LNCaP clone FGC (cell line): ENCODE results near the gene SEPTIN7.

Source experiments
- DNase-seq: peaks from one replicate; pipeline ENCODE4 v3.0.0-alpha.2; 2011; ENCODE audit warnings: low read depth
- H3K4me3 ChIP-seq: 2 replicates; pipeline ENCODE4 v1.5.1; 2011; ENCODE audit warnings: mild to moderate bottlenecking, low read depth, low read length, control low read depth
- CTCF ChIP-seq: IDR thresholded peaks from 2 replicates; pipeline ENCODE4 v1.5.1; 2012; ENCODE audit warnings: mild to moderate bottlenecking; ENCODE audit not compliant: control insufficient read depth, insufficient read depth; ENCODE audit errors: extremely low read depth

Gene SEPTIN7

GRCh38 chr7:35758421-35758820, 42.4 kb upstream of the SEPTIN7 start:
- no peak for TF ChIP-seq CTCF
- no peak for DNase-seq

GRCh38 chr7:35760143-35760745, 40.6 kb upstream of the SEPTIN7 start:
- no peak for TF ChIP-seq CTCF
- no peak overlapping the region for H3K4me3 ChIP-seq
- no peak for DNase-seq

More at GRCh38 chr7:35758421-35758820, 42.4 kb upstream of the SEPTIN7 start:
- H3K4me3 ChIP-seq: no peak overlapping the region

DNA sequence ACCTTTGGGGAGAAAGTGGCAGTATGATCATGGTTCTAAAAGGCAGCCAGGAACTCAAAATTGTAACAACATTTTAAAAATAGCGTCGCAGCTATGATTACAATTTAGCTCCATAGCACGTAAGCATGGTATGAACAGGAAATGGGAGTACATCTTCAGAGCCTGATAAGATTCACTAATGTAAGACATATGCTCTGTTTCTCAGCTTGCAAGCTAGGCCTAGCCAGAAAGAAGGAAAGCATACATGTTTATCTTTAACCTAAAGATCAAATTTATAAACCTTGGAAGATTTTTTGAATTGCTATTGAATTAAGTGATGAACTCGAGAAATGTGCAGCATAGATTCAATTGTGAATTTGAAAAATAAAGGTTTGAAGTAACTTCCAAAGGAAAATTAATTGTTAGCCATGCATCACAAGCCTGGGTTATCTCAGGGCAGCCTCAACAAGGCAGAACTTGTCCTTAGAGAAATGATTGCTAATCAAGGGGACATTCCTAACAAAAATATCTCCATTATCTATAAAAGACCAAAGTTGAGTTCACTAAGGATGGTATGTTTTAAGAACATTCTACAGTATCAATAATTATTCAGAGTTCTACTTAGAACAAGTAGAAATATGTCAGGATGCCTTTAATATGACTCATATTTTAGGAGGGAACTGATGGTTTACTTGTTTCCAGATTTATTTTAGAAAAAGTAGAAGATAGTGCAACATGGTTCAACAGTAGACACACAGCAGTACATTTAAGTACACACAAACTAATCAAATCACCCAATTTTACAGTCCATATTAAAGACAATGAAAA, 38.8 kb upstream of the SEPTIN7 start:
- DNase-seq: no peak
- TF ChIP-seq CTCF: no peak
- no peak overlapping the region for H3K4me3 ChIP-seq

GRCh38 chr7:35762781-35763180, 38.1 kb upstream of the SEPTIN7 start:
- no peak for DNase-seq

GRCh38 chr7:35768346-35768745, 32.5 kb upstream of the SEPTIN7 start:
- H3K4me3 ChIP-seq: no peak overlapping the region
- TF ChIP-seq CTCF: no peak
- no peak for DNase-seq

More at GRCh38 chr7:35762781-35763180, 38.1 kb upstream of the SEPTIN7 start:
- no peak overlapping the region for H3K4me3 ChIP-seq
- no peak for TF ChIP-seq CTCF

DNA sequence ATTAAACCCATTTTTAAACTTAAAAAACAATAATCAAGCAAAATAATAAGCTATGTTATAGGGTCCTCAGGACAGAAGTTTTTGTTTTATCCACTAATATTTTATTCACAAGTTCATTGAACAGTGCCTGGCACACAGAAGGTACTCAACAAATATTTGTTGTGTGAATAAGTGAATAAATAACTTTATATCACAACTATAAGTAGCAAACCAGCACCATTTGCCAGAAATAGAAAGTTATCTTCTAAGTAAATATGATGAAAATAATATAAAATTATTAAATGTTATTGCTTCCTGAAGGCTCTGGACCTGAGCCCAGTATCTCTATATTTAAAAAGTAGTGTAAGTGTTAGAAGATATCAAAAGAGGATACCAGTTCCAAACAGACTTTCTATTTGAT, 29.1 kb upstream of the SEPTIN7 start:
- TF ChIP-seq CTCF: no peak
- H3K4me3 ChIP-seq: no peak overlapping the region
- DNase-seq: peak; percentile 81

DNA sequence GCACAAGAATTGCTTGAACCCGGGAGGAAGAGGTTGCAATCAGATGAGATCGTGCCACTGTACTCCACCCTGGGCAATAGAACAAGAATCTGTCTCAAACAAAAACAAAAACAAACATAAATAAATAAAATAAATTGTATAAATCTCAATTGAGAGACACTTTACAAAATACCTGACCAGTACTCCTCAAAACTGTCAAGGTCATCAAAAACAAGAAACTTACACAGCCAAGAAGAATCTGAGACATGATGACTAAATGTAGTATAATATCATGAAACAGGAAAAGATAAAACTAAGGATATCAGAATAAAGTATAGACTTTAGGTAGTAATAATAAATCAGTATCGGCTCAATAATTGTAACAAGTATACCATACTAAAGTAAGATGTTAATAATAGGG, 26.9 kb upstream of the SEPTIN7 start:
- no peak overlapping the region for H3K4me3 ChIP-seq
- DNase-seq: no peak
- no peak for TF ChIP-seq CTCF
